Tracheal epithelial cell (primary cell): ENCODE results near the gene UNK. TPM values are rescaled to one million over a fixed set of nuclear protein-coding genes. Genes with fewer than 3 reads are reported as not detected.

ENCODE experiments used
- total RNA-seq: library from RNA; depleted of rRNA; stranded (reverse); fragments of >200 nt; gene quantifications from 2 replicates; pipeline ENCODE4 v1.2.1, GENCODE V29; 2014

The UNK gene
- 7.5 and 8.3 TPM in 2 replicates for total RNA-seq

GRCh38 chr17:75784473-75785015 is at the start of gene UNK:
TSS of gene UNK (plus strand) at chr17:75784806. CDS start at chr17:75784881, 75 bp downstream.

GRCh38 chr17:75764711-75765421 is 19.7 kb upstream of the UNK start, which contains the start of gene GALK1:
TSS of gene GALK1 (minus strand) at chr17:75765192. CDS start at chr17:75765136, 56 bp downstream.

GRCh38 chr17:75843577-75844529 is 59.2 kb downstream of the UNK start, which contains the start of gene UNC13D:
TSS of gene UNC13D (minus strand) at chr17:75844404. CDS start at chr17:75844337, 67 bp downstream.

GRCh38 chr17:75855310-75856061 is 70.9 kb downstream of the UNK start, which contains the start of gene WBP2:
TSS of gene WBP2 (minus strand) at chr17:75855335. CDS start at chr17:75855297, 38 bp downstream.

Other genes with a start within 250 kb of the UNK start
- gene MYO15B, start 197.0 kb upstream of the UNK start, total RNA-seq: 4.5 and 6.3 TPM in 2 replicates
- 0.96 and 2.1 TPM in 2 replicates for gene SMIM5, start 151.4 kb upstream of the UNK start, total RNA-seq
- 15.4 and 17.5 TPM in 2 replicates for gene RECQL5, start 117.7 kb upstream of the UNK start, total RNA-seq
- 46.3 and 67.2 TPM in 2 replicates for gene SAP30BP, start 117.5 kb upstream of the UNK start, total RNA-seq
- gene ITGB4, start 63.3 kb upstream of the UNK start, total RNA-seq: 367 and 716 TPM in 2 replicates
- 26.0 and 43.9 TPM in 2 replicates for gene GALK1, start 19.6 kb upstream of the UNK start, total RNA-seq
- gene UNC13D, start 59.6 kb downstream of the UNK start, total RNA-seq: 6.2 and 7.7 TPM in 2 replicates
- gene WBP2, start 70.5 kb downstream of the UNK start, total RNA-seq: 18.3 and 24.9 TPM in 2 replicates
- gene TRIM47, start 93.8 kb downstream of the UNK start, total RNA-seq: 16.2 and 46.3 TPM in 2 replicates
- gene TRIM65, start 112.1 kb downstream of the UNK start, total RNA-seq: 24.1 and 30.1 TPM in 2 replicates
- gene MRPL38, start 120.1 kb downstream of the UNK start, total RNA-seq: 29.9 and 39.6 TPM in 2 replicates
- gene FBF1, start 156.2 kb downstream of the UNK start, total RNA-seq: 9.2 and 11.9 TPM in 2 replicates
- 43.3 and 61.4 TPM in 2 replicates for gene ACOX1, start 194.4 kb downstream of the UNK start, total RNA-seq
- gene TEN1, start 194.4 kb downstream of the UNK start, total RNA-seq: 17.6 and 22.4 TPM in 2 replicates
- 0.21 and 1.2 TPM in 2 replicates for gene CDK3, start 216.0 kb downstream of the UNK start, total RNA-seq
- gene EVPL, start 242.5 kb downstream of the UNK start, total RNA-seq: 28.2 and 44.8 TPM in 2 replicates